K562 treated with DMSO at 1 percent for 24 hours (cell line): ENCODE measurements around the gene DLEU7. TPM values are rescaled to one million over a fixed set of nuclear protein-coding genes. Genes with fewer than 3 reads are reported as not detected.

Experiments
- total RNA-seq: library from RNA; unstranded; fragments of 300-600 nt; gene quantifications from 2 replicates; pipeline ENCODE4 v1.2.3, GENCODE V29; 2022; ENCODE audit warnings: low read depth; ENCODE audit not compliant: insufficient read depth

Gene DLEU7
- total RNA-seq, result 0.15 TPM in 1 of 2 replicates, not detected in the other

GRCh38 chr13:50843257-50844083 is at the start of gene DLEU7:
Gene DLEU7, minus strand, starts transcription at chr13:50843692. Its CDS starts 46 bp downstream, at chr13:50843646.

Other genes with a start within 250 kb of the DLEU7 start
- gene RNASEH2B, start 66.1 kb upstream of the DLEU7 start, total RNA-seq, result 31.0 and 44.1 TPM in 2 replicates